ENCODE measurements around the gene ZNG1A.
A peak's percentile ranks its signal among the peaks of the same experiment; 100 is the strongest.
"Not testable (repeated sequence)": the region's sequence is repeated elsewhere in the genome, so short reads cannot be mapped to it uniquely, and the experiment has no call there.

The ZNG1A gene

GRCh38 chr9:98775-99174, 80.1 kb downstream of the ZNG1A start:
- no CpG with 5 or more reads among the region's 3 CpGs for WGBS (ENCODE audit: insufficient coverage)
- H3K36me3 ChIP-seq (ENCODE audit: control insufficient read depth in 4 of 4, insufficient read depth in 4 of 4, low read length in 3 of 4); H3K4me3 ChIP-seq (ENCODE audit: control insufficient read depth in 1 of 7, extremely low read depth in 1 of 7, insufficient read depth in 4 of 7, low read depth in 2 of 7, low read length in 6 of 7); H3K27ac ChIP-seq (ENCODE audit: insufficient read depth in 1 of 2, low read depth in 1 of 2, low read length in 2 of 2, poor library complexity in 1 of 2, severe bottlenecking in 2 of 2); H3K27me3 ChIP-seq (replicated peaks in 2 of 5; ENCODE audit: control insufficient read depth in 4 of 5, insufficient read depth in 5 of 5, low read length in 4 of 5); CTCF ChIA-PET; H3K4me1 ChIP-seq (ENCODE audit: control extremely low read depth in 1 of 4, control insufficient read depth in 4 of 4, insufficient read depth in 4 of 4, low read length in 3 of 4); DNase-seq; H3K9me3 ChIP-seq (ENCODE audit: control extremely low read depth in 1 of 5, control insufficient read depth in 4 of 5, insufficient read depth in 2 of 5, low read depth in 1 of 5, low read length in 4 of 5); POLR2A ChIA-PET: not testable (repeated sequence)

- H3K36me3 ChIP-seq (ENCODE audit: control insufficient read depth in 4 of 4, insufficient read depth in 4 of 4, low read length in 3 of 4); H3K27me3 ChIP-seq (replicated peaks in 2 of 5; ENCODE audit: control insufficient read depth in 4 of 5, insufficient read depth in 5 of 5, low read length in 4 of 5); POLR2A ChIA-PET; H3K4me3 ChIP-seq (ENCODE audit: control insufficient read depth in 1 of 7, extremely low read depth in 1 of 7, insufficient read depth in 4 of 7, low read depth in 2 of 7, low read length in 6 of 7); H3K9me3 ChIP-seq (ENCODE audit: control extremely low read depth in 1 of 5, control insufficient read depth in 4 of 5, insufficient read depth in 2 of 5, low read depth in 1 of 5, low read length in 4 of 5); H3K27ac ChIP-seq (ENCODE audit: insufficient read depth in 1 of 2, low read depth in 1 of 2, low read length in 2 of 2, poor library complexity in 1 of 2, severe bottlenecking in 2 of 2); CTCF ChIA-PET; H3K4me1 ChIP-seq (ENCODE audit: control extremely low read depth in 1 of 4, control insufficient read depth in 4 of 4, insufficient read depth in 4 of 4, low read length in 3 of 4): not testable (repeated sequence)
- DNase-seq, result peak in 2 of 3 donors; percentile 72 to 86
- no CpG with 5 or more reads among the region's 4 CpGs for WGBS (ENCODE audit: insufficient coverage)
These were observed 83.9 kb downstream of the ZNG1A start for GRCh38 chr9:94992-95391.

- H3K4me1 ChIP-seq (ENCODE audit: control extremely low read depth in 1 of 4, control insufficient read depth in 4 of 4, insufficient read depth in 4 of 4, low read length in 3 of 4); H3K27ac ChIP-seq (ENCODE audit: insufficient read depth in 1 of 2, low read depth in 1 of 2, low read length in 2 of 2, poor library complexity in 1 of 2, severe bottlenecking in 2 of 2); H3K36me3 ChIP-seq (ENCODE audit: control insufficient read depth in 4 of 4, insufficient read depth in 4 of 4, low read length in 3 of 4); H3K4me3 ChIP-seq (ENCODE audit: control insufficient read depth in 1 of 7, extremely low read depth in 1 of 7, insufficient read depth in 4 of 7, low read depth in 2 of 7, low read length in 6 of 7); CTCF ChIA-PET; H3K27me3 ChIP-seq (replicated peaks in 2 of 5; ENCODE audit: control insufficient read depth in 4 of 5, insufficient read depth in 5 of 5, low read length in 4 of 5); POLR2A ChIA-PET; H3K9me3 ChIP-seq (ENCODE audit: control extremely low read depth in 1 of 5, control insufficient read depth in 4 of 5, insufficient read depth in 2 of 5, low read depth in 1 of 5, low read length in 4 of 5): not testable (repeated sequence)
- no CpG with 5 or more reads among the region's 5 CpGs for WGBS (ENCODE audit: insufficient coverage)
- DNase-seq, result peak in 1 of 3 donors; percentile 22
These were observed 84.5 kb downstream of the ZNG1A start for GRCh38 chr9:94323-94722.

- POLR2A ChIA-PET; H3K4me1 ChIP-seq (ENCODE audit: control extremely low read depth in 1 of 4, control insufficient read depth in 4 of 4, insufficient read depth in 4 of 4, low read length in 3 of 4): not testable (repeated sequence)
- WGBS (ENCODE audit: insufficient coverage), result no CpG with 5 or more reads among the region's 5 CpGs
These were observed 84.9 kb downstream of the ZNG1A start for GRCh38 chr9:93909-94308.

GRCh38 chr9:90851-91250, 88.0 kb downstream of the ZNG1A start:
- CTCF ChIA-PET, result not testable (repeated sequence)

More at GRCh38 chr9:93909-94308, 84.9 kb downstream of the ZNG1A start:
- H3K36me3 ChIP-seq (ENCODE audit: control insufficient read depth in 4 of 4, insufficient read depth in 4 of 4, low read length in 3 of 4); CTCF ChIA-PET; H3K27ac ChIP-seq (ENCODE audit: insufficient read depth in 1 of 2, low read depth in 1 of 2, low read length in 2 of 2, poor library complexity in 1 of 2, severe bottlenecking in 2 of 2); DNase-seq; H3K27me3 ChIP-seq (replicated peaks in 2 of 5; ENCODE audit: control insufficient read depth in 4 of 5, insufficient read depth in 5 of 5, low read length in 4 of 5); H3K4me3 ChIP-seq (ENCODE audit: control insufficient read depth in 1 of 7, extremely low read depth in 1 of 7, insufficient read depth in 4 of 7, low read depth in 2 of 7, low read length in 6 of 7); H3K9me3 ChIP-seq (ENCODE audit: control extremely low read depth in 1 of 5, control insufficient read depth in 4 of 5, insufficient read depth in 2 of 5, low read depth in 1 of 5, low read length in 4 of 5): not testable (repeated sequence)

GRCh38 chr9:88396-89037, 90.3 kb downstream of the ZNG1A start:
- CTCF ChIA-PET; POLR2A ChIA-PET; H3K27me3 ChIP-seq (replicated peaks in 2 of 5; ENCODE audit: control insufficient read depth in 4 of 5, insufficient read depth in 5 of 5, low read length in 4 of 5); H3K27ac ChIP-seq (ENCODE audit: insufficient read depth in 1 of 2, low read depth in 1 of 2, low read length in 2 of 2, poor library complexity in 1 of 2, severe bottlenecking in 2 of 2); H3K4me3 ChIP-seq (ENCODE audit: control insufficient read depth in 1 of 7, extremely low read depth in 1 of 7, insufficient read depth in 4 of 7, low read depth in 2 of 7, low read length in 6 of 7); H3K4me1 ChIP-seq (ENCODE audit: control extremely low read depth in 1 of 4, control insufficient read depth in 4 of 4, insufficient read depth in 4 of 4, low read length in 3 of 4); H3K9me3 ChIP-seq (ENCODE audit: control extremely low read depth in 1 of 5, control insufficient read depth in 4 of 5, insufficient read depth in 2 of 5, low read depth in 1 of 5, low read length in 4 of 5); H3K36me3 ChIP-seq (ENCODE audit: control insufficient read depth in 4 of 4, insufficient read depth in 4 of 4, low read length in 3 of 4): not testable (repeated sequence)
- WGBS (ENCODE audit: insufficient coverage), result no CpG with 5 or more reads among the region's 11 CpGs
- DNase-seq, result peak in 2 of 3 donors; percentile 16

More at GRCh38 chr9:90851-91250, 88.0 kb downstream of the ZNG1A start:
- POLR2A ChIA-PET; DNase-seq; H3K36me3 ChIP-seq (ENCODE audit: control insufficient read depth in 4 of 4, insufficient read depth in 4 of 4, low read length in 3 of 4); H3K4me3 ChIP-seq (ENCODE audit: control insufficient read depth in 1 of 7, extremely low read depth in 1 of 7, insufficient read depth in 4 of 7, low read depth in 2 of 7, low read length in 6 of 7); H3K9me3 ChIP-seq (ENCODE audit: control extremely low read depth in 1 of 5, control insufficient read depth in 4 of 5, insufficient read depth in 2 of 5, low read depth in 1 of 5, low read length in 4 of 5); H3K4me1 ChIP-seq (ENCODE audit: control extremely low read depth in 1 of 4, control insufficient read depth in 4 of 4, insufficient read depth in 4 of 4, low read length in 3 of 4); H3K27me3 ChIP-seq (replicated peaks in 2 of 5; ENCODE audit: control insufficient read depth in 4 of 5, insufficient read depth in 5 of 5, low read length in 4 of 5); H3K27ac ChIP-seq (ENCODE audit: insufficient read depth in 1 of 2, low read depth in 1 of 2, low read length in 2 of 2, poor library complexity in 1 of 2, severe bottlenecking in 2 of 2): not testable (repeated sequence)
- no CpG with 5 or more reads among the region's 1 CpG for WGBS (ENCODE audit: insufficient coverage)

GRCh38 chr9:87860-88259, 91.0 kb downstream of the ZNG1A start:
- DNase-seq, POLR2A ChIA-PET: not testable (repeated sequence)

More at GRCh38 chr9:87860-88259, 91.0 kb downstream of the ZNG1A start:
- H3K27me3 ChIP-seq (replicated peaks in 2 of 5; ENCODE audit: control insufficient read depth in 4 of 5, insufficient read depth in 5 of 5, low read length in 4 of 5); H3K27ac ChIP-seq (ENCODE audit: insufficient read depth in 1 of 2, low read depth in 1 of 2, low read length in 2 of 2, poor library complexity in 1 of 2, severe bottlenecking in 2 of 2); H3K36me3 ChIP-seq (ENCODE audit: control insufficient read depth in 4 of 4, insufficient read depth in 4 of 4, low read length in 3 of 4); H3K4me3 ChIP-seq (ENCODE audit: control insufficient read depth in 1 of 7, extremely low read depth in 1 of 7, insufficient read depth in 4 of 7, low read depth in 2 of 7, low read length in 6 of 7); CTCF ChIA-PET; H3K9me3 ChIP-seq (ENCODE audit: control extremely low read depth in 1 of 5, control insufficient read depth in 4 of 5, insufficient read depth in 2 of 5, low read depth in 1 of 5, low read length in 4 of 5); H3K4me1 ChIP-seq (ENCODE audit: control extremely low read depth in 1 of 4, control insufficient read depth in 4 of 4, insufficient read depth in 4 of 4, low read length in 3 of 4): not testable (repeated sequence)
- no CpG with 5 or more reads among the region's 6 CpGs for WGBS (ENCODE audit: insufficient coverage)

All from common myeloid progenitor, CD34-positive (primary cell).